Liver (tissue), 9 donors: Measurements from ENCODE around the gene SNAPC4. TPM values are rescaled to one million over a fixed set of nuclear protein-coding genes. Genes with fewer than 3 reads are reported as not detected.
A peak's percentile ranks its signal among the peaks of the same experiment; 100 is the strongest.

Source experiments
- DNase-seq: peaks from one replicate; pipeline ENCODE4 v3.0.0-alpha.2; 2017; ENCODE audit warnings: low spot score
- H3K27ac ChIP-seq, 2 donors: one replicate each; pipeline ENCODE4 v1.7.0; 2013; ENCODE audit warnings: inconsistent platforms in 2 of 2, low read length in 2 of 2, control low read depth in 1 of 2, low read depth in 1 of 2, mild to moderate bottlenecking in 1 of 2
- H3K27me3 ChIP-seq, 4 donors: one replicate each; pipeline versions ENCODE4 v1.6.1 to v1.7.0; 2013; ENCODE audit warnings: low read length in 3 of 4, inconsistent platforms in 1 of 4, mild to moderate bottlenecking in 1 of 4, moderate library complexity in 1 of 4; ENCODE audit not compliant: control insufficient read depth in 4 of 4, insufficient read depth in 4 of 4
- H3K36me3 ChIP-seq, 4 donors: one replicate each; pipeline versions ENCODE4 v1.6.1 to v1.7.0; 2013; ENCODE audit warnings: low read length in 3 of 4, mild to moderate bottlenecking in 3 of 4, low read depth in 1 of 4, moderate library complexity in 1 of 4; ENCODE audit not compliant: control insufficient read depth in 4 of 4, insufficient read depth in 3 of 4
- H3K4me1 ChIP-seq, 4 donors: one replicate each; pipeline versions ENCODE4 v1.6.1 to v1.7.0; 2013; ENCODE audit warnings: low read length in 3 of 4, mild to moderate bottlenecking in 3 of 4, moderate library complexity in 1 of 4; ENCODE audit not compliant: control insufficient read depth in 4 of 4, insufficient read depth in 4 of 4
- H3K4me3 ChIP-seq, 3 donors: one replicate each; pipeline versions ENCODE4 v1.6.1 to v1.7.0; 2013; ENCODE audit warnings: low read length in 3 of 3, control low read depth in 1 of 3, low read depth in 1 of 3, mild to moderate bottlenecking in 1 of 3
- H3K9ac ChIP-seq, 2 donors: one replicate each; pipeline ENCODE4 v1.7.0; 2013; ENCODE audit warnings: low read length in 2 of 2, mild to moderate bottlenecking in 2 of 2, moderate library complexity in 2 of 2, control low read depth in 1 of 2, low read depth in 1 of 2
- H3K9me3 ChIP-seq, 4 donors: one replicate each; pipeline versions ENCODE4 v1.6.1 to v1.7.0; 2013; ENCODE audit warnings: low read length in 3 of 4; ENCODE audit not compliant: control insufficient read depth in 4 of 4
- FOXA2 ChIP-seq: IDR thresholded peaks from 2 replicates; pipeline ENCODE4 v1.6.1; 2016; ENCODE audit warnings: antibody characterized with exemption
- GABPA ChIP-seq, 2 donors: IDR thresholded peaks in 1 of 2; conservative IDR thresholded peaks in 1 of 2; 2 replicates each; pipeline ENCODE4 v1.6.1; 2016; ENCODE audit warnings: antibody characterized with exemption in 2 of 2, mild to moderate bottlenecking in 1 of 2, moderate library complexity in 1 of 2
- HNF4A ChIP-seq, 2 donors: conservative IDR thresholded peaks; 2 replicates each; pipeline ENCODE4 v1.6.1; 2016; ENCODE audit warnings: antibody characterized with exemption in 2 of 2, mild to moderate bottlenecking in 2 of 2
- HNF4G ChIP-seq: IDR thresholded peaks from 2 replicates; pipeline ENCODE4 v1.6.1; 2016; ENCODE audit warnings: antibody characterized with exemption
- JUND ChIP-seq, 2 donors: IDR thresholded peaks; 2 replicates each; pipeline ENCODE4 v1.6.1; 2016; ENCODE audit warnings: antibody characterized with exemption in 2 of 2
- NR2F2 ChIP-seq: IDR thresholded peaks from 2 replicates; pipeline ENCODE4 v1.6.1; 2016; ENCODE audit warnings: antibody characterized with exemption
- RAD21 ChIP-seq, 2 donors: IDR thresholded peaks; 2 replicates each; pipeline ENCODE4 v1.6.1; 2016; ENCODE audit warnings: antibody characterized with exemption in 2 of 2, mild to moderate bottlenecking in 2 of 2
- RXRA ChIP-seq, 2 donors: IDR thresholded peaks; 2 replicates each; pipeline ENCODE4 v1.6.1; 2017 to 2018; ENCODE audit warnings: antibody characterized with exemption in 2 of 2, mild to moderate bottlenecking in 1 of 2
- SP1 ChIP-seq: IDR thresholded peaks from 2 replicates; pipeline ENCODE4 v1.6.1; 2018; ENCODE audit warnings: antibody characterized with exemption, mild to moderate bottlenecking
- TAF1 ChIP-seq: conservative IDR thresholded peaks from 2 replicates; pipeline ENCODE4 v1.6.1; 2016; ENCODE audit warnings: antibody characterized with exemption, mild to moderate bottlenecking
- ZBTB33 ChIP-seq: IDR thresholded peaks from 2 replicates; pipeline ENCODE4 v1.6.1; 2016; ENCODE audit warnings: antibody characterized with exemption
- WGBS: extraction: QIAGEN DNeasy Blood & Tissue Kit; methylation state at CpG from one replicate; pipeline ENCODE4 v1.1.7; 2013; 5-methylcytosine and 5-hydroxymethylcytosine counted together
- polyA plus RNA-seq, 2 donors: library from polyadenylated mRNA; stranded (reverse) in 1 of 2; unstranded in 1 of 2; fragments of 200-250 nt in 1 of 2; fragments of >200 nt in 1 of 2; fragmentation: Nextera tagmentation in 1 of 2; extraction: Ambion mirVana in 1 of 2; gene quantifications; one replicate each; pipeline versions ENCODE4 v1.2.1 to v1.2.3, GENCODE V29; 2013 to 2015
- total RNA-seq, 2 donors: library from RNA; depleted of rRNA; stranded (reverse); fragments of >200 nt; gene quantifications; one replicate each; pipeline ENCODE4 v1.2.3, GENCODE V29; 2014
- TF ChIP-seq, protein P1 (sequence below): IDR thresholded peaks from 2 replicates; pipeline ENCODE4 v1.6.1; 2016; ENCODE audit warnings: antibody characterized with exemption, mild to moderate bottlenecking
- TF ChIP-seq, protein P2 (sequence below): IDR thresholded peaks from 2 replicates; pipeline ENCODE4 v1.6.1; 2016; ENCODE audit warnings: antibody characterized with exemption
- TF ChIP-seq, protein P3 (sequence below): fragments of 150-350 bp; IDR thresholded peaks from 2 replicates; pipeline ENCODE4 v1.5.1; 2017; ENCODE audit warnings: improper control_type of control experiment, low read depth, low read length; ENCODE audit not compliant: missing input control
- donor health status: healthy.
- donor health status: healthy.
- donor health status: healthy.
- donor health status: healthy.
- donor health status: healthy.

SNAPC4 gene
- total and polyA plus RNA-seq, 4 donors = 0.75 to 4.2 (median 3.1) TPM

GRCh38 chr9:136439481-136440408, 39.8 kb upstream of the SNAPC4 start, which contains the start of gene INPP5E:
Gene INPP5E, minus strand, starts transcription at chr9:136439845. Its CDS starts 426 bp downstream, at chr9:136439419.
- H3K27ac ChIP-seq = peak within 1 kb of the TSS; percentile 79 to 80

More at GRCh38 chr9:136439481-136440408, 39.8 kb upstream of the SNAPC4 start, which contains the start of gene INPP5E:
- Histone ChIP-seq H3K27me3 (no peaks in the 10 kb centered on the region), H3K4me3 (peak within 1 kb of the TSS; percentile 56 to 78 (median 73)), H3K9ac (peak within 1 kb of the TSS; percentile 33 to 61), H3K9me3 (no peaks in the 10 kb centered on the region), H3K36me3 (peaks cover 12 to 31% (median 21%) of the 10 kb centered on the region in 4 donors), H3K4me1 (peaks cover 14 to 60% (median 53%) of the 10 kb centered on the region in 4 donors)
- TF ChIP-seq NR2F2 (no peak), RAD21 (IDR thresholded peaks at IDR 0.05) (no peak), TAF1 (no peak), HNF4A (conservative IDR thresholded peaks at IDR 0.05) (no peak), FOXA2 (no peak), GABPA (IDR thresholded peaks at IDR 0.05 in 1 of 2, conservative IDR thresholded peaks at IDR 0.05 in 1 of 2) (no peak), HNF4G (no peak), RXRA (IDR thresholded peaks at IDR 0.05) (no peak), SP1 (peak; percentile 20), ZBTB33 (no peak), JUND (IDR thresholded peaks at IDR 0.05) (no peak)
- TF ChIP-seq, protein P1, sequence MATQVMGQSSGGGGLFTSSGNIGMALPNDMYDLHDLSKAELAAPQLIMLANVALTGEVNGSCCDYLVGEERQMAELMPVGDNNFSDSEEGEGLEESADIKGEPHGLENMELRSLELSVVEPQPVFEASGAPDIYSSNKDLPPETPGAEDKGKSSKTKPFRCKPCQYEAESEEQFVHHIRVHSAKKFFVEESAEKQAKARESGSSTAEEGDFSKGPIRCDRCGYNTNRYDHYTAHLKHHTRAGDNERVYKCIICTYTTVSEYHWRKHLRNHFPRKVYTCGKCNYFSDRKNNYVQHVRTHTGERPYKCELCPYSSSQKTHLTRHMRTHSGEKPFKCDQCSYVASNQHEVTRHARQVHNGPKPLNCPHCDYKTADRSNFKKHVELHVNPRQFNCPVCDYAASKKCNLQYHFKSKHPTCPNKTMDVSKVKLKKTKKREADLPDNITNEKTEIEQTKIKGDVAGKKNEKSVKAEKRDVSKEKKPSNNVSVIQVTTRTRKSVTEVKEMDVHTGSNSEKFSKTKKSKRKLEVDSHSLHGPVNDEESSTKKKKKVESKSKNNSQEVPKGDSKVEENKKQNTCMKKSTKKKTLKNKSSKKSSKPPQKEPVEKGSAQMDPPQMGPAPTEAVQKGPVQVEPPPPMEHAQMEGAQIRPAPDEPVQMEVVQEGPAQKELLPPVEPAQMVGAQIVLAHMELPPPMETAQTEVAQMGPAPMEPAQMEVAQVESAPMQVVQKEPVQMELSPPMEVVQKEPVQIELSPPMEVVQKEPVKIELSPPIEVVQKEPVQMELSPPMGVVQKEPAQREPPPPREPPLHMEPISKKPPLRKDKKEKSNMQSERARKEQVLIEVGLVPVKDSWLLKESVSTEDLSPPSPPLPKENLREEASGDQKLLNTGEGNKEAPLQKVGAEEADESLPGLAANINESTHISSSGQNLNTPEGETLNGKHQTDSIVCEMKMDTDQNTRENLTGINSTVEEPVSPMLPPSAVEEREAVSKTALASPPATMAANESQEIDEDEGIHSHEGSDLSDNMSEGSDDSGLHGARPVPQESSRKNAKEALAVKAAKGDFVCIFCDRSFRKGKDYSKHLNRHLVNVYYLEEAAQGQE = no peak
- TF ChIP-seq, protein P2, sequence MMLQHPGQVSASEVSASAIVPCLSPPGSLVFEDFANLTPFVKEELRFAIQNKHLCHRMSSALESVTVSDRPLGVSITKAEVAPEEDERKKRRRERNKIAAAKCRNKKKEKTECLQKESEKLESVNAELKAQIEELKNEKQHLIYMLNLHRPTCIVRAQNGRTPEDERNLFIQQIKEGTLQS = no peak
- TF ChIP-seq, protein P3, sequence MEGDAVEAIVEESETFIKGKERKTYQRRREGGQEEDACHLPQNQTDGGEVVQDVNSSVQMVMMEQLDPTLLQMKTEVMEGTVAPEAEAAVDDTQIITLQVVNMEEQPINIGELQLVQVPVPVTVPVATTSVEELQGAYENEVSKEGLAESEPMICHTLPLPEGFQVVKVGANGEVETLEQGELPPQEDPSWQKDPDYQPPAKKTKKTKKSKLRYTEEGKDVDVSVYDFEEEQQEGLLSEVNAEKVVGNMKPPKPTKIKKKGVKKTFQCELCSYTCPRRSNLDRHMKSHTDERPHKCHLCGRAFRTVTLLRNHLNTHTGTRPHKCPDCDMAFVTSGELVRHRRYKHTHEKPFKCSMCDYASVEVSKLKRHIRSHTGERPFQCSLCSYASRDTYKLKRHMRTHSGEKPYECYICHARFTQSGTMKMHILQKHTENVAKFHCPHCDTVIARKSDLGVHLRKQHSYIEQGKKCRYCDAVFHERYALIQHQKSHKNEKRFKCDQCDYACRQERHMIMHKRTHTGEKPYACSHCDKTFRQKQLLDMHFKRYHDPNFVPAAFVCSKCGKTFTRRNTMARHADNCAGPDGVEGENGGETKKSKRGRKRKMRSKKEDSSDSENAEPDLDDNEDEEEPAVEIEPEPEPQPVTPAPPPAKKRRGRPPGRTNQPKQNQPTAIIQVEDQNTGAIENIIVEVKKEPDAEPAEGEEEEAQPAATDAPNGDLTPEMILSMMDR = peak; percentile 65
- peak; percentile 92 for DNase-seq
- 5% methylated on average over 90 of the region's 90 CpGs for WGBS
